ENCODE data around the gene ATG9A. TPM values are rescaled to one million over a fixed set of nuclear protein-coding genes. Genes with fewer than 3 reads are reported as not detected.

The ATG9A gene
- total and polyA plus RNA-seq, 2 of the 8 experiments (the other 6 are each of a cell fraction or from before 2014, with no cell fraction given) = 43.6 to 66.8 TPM

- no peak for TF ChIP-seq SP2 (IDR thresholded peaks at IDR 0.05; ENCODE audit: low read length)
- TF ChIP-seq HDAC2 (IDR thresholded peaks at IDR 0.05; ENCODE audit: borderline replicate concordance in 1 of 2, low read depth in 2 of 2, low read length in 2 of 2) = 0 out of 4 replicates have a peak, but pooled peaks of 1 of the 2 experiments have one; percentile 9
- TF ChIP-seq KDM5A (IDR thresholded peaks at IDR 0.05; ENCODE audit: low read length) = no peak
- no peak for TF ChIP-seq CHD7 (IDR thresholded peaks at IDR 0.05; ENCODE audit: insufficient replicate concordance, low read length)
- no peak for TF ChIP-seq CBX5 (IDR thresholded peaks at IDR 0.05; ENCODE audit: low read depth, low read length)
- no peak for TF ChIP-seq EP300 (IDR thresholded peaks at IDR 0.05; ENCODE audit: borderline replicate concordance in 1 of 2, low read depth in 2 of 2, low read length in 2 of 2)
- 0 out of 2 replicates have a peak, but pooled peaks have one; percentile 49 for TF ChIP-seq RBBP5 (IDR thresholded peaks at IDR 0.05; ENCODE audit: borderline replicate concordance, low read depth, low read length)
- TF ChIP-seq TAF1 (IDR thresholded peaks at IDR 0.05; ENCODE audit: low read depth, low read length) = 0 out of 2 replicates have a peak, but pooled peaks have one; percentile 28
- TF ChIP-seq ASH2L (IDR thresholded peaks at IDR 0.05; ENCODE audit: low read length) = peak; percentile 93
Measured at GRCh38 chr2:219176818-219177551, 52.5 kb downstream of the ATG9A start, which contains the start of gene CNPPD1 (continued).
